Astrocyte (in vitro differentiated cells and primary cell): Measurements from ENCODE around the gene OR51B4. TPM values are rescaled to one million over a fixed set of nuclear protein-coding genes. Genes with fewer than 3 reads are reported as not detected.

Experiments
- DNase-seq: peaks from one replicate; pipeline ENCODE4 v3.0.0-alpha.2; 2010; ENCODE audit warnings: low read depth
- FAIRE-seq: peaks from 2 replicates; lab custom pipeline; 2011; peaks lifted over from hg19 to GRCh38; lab: Jason Lieb, UNC
- H2AFZ ChIP-seq: 2 replicates; pipeline ENCODE4 v1.6.0; 2012; ENCODE audit warnings: low read depth, low read length, inconsistent platforms
- H3K27ac ChIP-seq: 2 replicates; pipeline ENCODE4 v1.5.1; 2011; ENCODE audit warnings: low read depth, low read length, inconsistent platforms
- H3K27me3 ChIP-seq: 2 replicates; pipeline ENCODE4 v1.6.0; 2011; ENCODE audit warnings: low read length, inconsistent platforms; ENCODE audit not compliant: insufficient read depth
- H3K36me3 ChIP-seq: 2 replicates; pipeline ENCODE4 v1.5.1; 2011; ENCODE audit warnings: low read length, inconsistent platforms; ENCODE audit not compliant: insufficient read depth
- H3K4me1 ChIP-seq: 2 replicates; pipeline ENCODE4 v1.5.1; 2011; ENCODE audit warnings: low read length, inconsistent platforms; ENCODE audit not compliant: insufficient read depth
- H3K4me2 ChIP-seq: 2 replicates; pipeline ENCODE4 v1.6.0; 2012; ENCODE audit warnings: low read length, inconsistent platforms
- H3K4me3 ChIP-seq: 2 replicates; pipeline ENCODE4 v1.5.1; 2011; ENCODE audit warnings: low read depth, mild to moderate bottlenecking, low read length, inconsistent platforms; ENCODE audit not compliant: insufficient read depth
- H3K79me2 ChIP-seq: 2 replicates; pipeline ENCODE4 v1.6.0; 2012; ENCODE audit warnings: mild to moderate bottlenecking, low read length, inconsistent platforms; ENCODE audit not compliant: insufficient read depth
- H3K9ac ChIP-seq: 2 replicates; pipeline ENCODE4 v1.6.0; 2012; ENCODE audit warnings: mild to moderate bottlenecking, low read length, inconsistent platforms
- H3K9me3 ChIP-seq: 2 replicates; pipeline ENCODE4 v1.5.1; 2012; ENCODE audit warnings: low read depth, mild to moderate bottlenecking, low read length, inconsistent platforms; ENCODE audit not compliant: insufficient read depth
- H4K20me1 ChIP-seq: 2 replicates; pipeline ENCODE4 v1.6.0; 2012; ENCODE audit warnings: low read length, inconsistent platforms; ENCODE audit not compliant: insufficient read depth
- H3K27ac Mint-ChIP-seq: one replicate; pipeline ENCODE4 v1.8.0; 2021; ENCODE audit warnings: mild to moderate bottlenecking, mixed read lengths; ENCODE audit not compliant: unreplicated experiment
- H3K27me3 Mint-ChIP-seq: one replicate; pipeline ENCODE4 v1.8.0; 2021; ENCODE audit warnings: low read depth, mixed read lengths; ENCODE audit not compliant: unreplicated experiment
- H3K36me3 Mint-ChIP-seq: one replicate; pipeline ENCODE4 v1.8.0; 2021; ENCODE audit warnings: low read depth, mixed read lengths; ENCODE audit not compliant: unreplicated experiment
- H3K4me1 Mint-ChIP-seq: one replicate; pipeline ENCODE4 v1.8.0; 2021; ENCODE audit warnings: low read depth, mixed read lengths; ENCODE audit not compliant: unreplicated experiment
- H3K4me3 Mint-ChIP-seq: one replicate; pipeline ENCODE4 v1.8.0; 2021; ENCODE audit warnings: mild to moderate bottlenecking, moderate library complexity, mixed read lengths; ENCODE audit not compliant: unreplicated experiment
- H3K9me3 Mint-ChIP-seq: one replicate; pipeline ENCODE4 v1.8.0; 2021; ENCODE audit warnings: mild to moderate bottlenecking, mixed read lengths; ENCODE audit not compliant: unreplicated experiment
- EZH2 ChIP-seq: IDR thresholded peaks from 2 replicates; pipeline ENCODE4 v1.6.1; 2012; ENCODE audit warnings: mild to moderate bottlenecking, low read length, inconsistent platforms; ENCODE audit not compliant: insufficient read depth
- total RNA-seq: library from RNA; stranded (reverse); gene quantifications from 2 replicates; pipeline ENCODE4 v1.2.1, GENCODE V29; 2021
- TF ChIP-seq, protein P1 (sequence below): IDR thresholded peaks from 2 replicates; pipeline ENCODE4 v1.5.1; 2011; ENCODE audit warnings: low read depth, mild to moderate bottlenecking, inconsistent platforms, low read length, moderate library complexity; ENCODE audit not compliant: insufficient read depth

The OR51B4 gene
- total RNA-seq, 1 donor from 2014 or later: not detected

DNA sequence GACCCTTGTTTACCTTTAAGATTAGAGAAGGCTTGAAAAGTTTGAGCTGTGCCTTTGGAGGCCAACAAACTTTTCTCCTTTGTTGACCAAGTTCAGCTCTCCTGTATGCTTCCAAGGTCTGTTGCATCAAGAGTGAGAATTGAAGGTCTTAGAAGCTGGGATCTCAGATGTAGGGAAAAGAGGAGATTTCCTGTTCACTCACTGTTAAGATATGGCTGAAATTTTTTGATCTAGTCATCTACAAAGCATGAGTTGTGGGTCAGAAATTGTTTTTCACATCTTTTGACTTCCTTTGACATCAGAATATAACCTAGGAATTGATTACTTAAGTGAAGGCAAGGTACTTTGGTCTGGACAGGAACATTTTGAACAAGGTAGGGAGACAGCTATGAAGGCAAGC lies 12.1 kb downstream of the OR51B4 start:
- H3K27me3 ChIP-seq: no peaks in the 10 kb centered on the region
- H3K4me3 ChIP-seq: no peak overlapping the region
- H4K20me1 ChIP-seq: no peaks in the 10 kb centered on the region
- H3K4me1 ChIP-seq: peaks cover 11% of the 10 kb centered on the region
- no peak overlapping the region for H3K9ac ChIP-seq
- peak overlapping the region; percentile 8 for H2AFZ ChIP-seq
- peak overlapping the region; percentile 2 for H3K4me2 ChIP-seq
- no peaks in the 10 kb centered on the region for H3K27me3 Mint-ChIP-seq
- FAIRE-seq (peak; percentile 32), DNase-seq (no peak)
- peaks cover 2% of the 10 kb centered on the region for H3K9me3 Mint-ChIP-seq
- H3K4me1 Mint-ChIP-seq: peaks cover 12% of the 10 kb centered on the region
- TF ChIP-seq, protein P1, sequence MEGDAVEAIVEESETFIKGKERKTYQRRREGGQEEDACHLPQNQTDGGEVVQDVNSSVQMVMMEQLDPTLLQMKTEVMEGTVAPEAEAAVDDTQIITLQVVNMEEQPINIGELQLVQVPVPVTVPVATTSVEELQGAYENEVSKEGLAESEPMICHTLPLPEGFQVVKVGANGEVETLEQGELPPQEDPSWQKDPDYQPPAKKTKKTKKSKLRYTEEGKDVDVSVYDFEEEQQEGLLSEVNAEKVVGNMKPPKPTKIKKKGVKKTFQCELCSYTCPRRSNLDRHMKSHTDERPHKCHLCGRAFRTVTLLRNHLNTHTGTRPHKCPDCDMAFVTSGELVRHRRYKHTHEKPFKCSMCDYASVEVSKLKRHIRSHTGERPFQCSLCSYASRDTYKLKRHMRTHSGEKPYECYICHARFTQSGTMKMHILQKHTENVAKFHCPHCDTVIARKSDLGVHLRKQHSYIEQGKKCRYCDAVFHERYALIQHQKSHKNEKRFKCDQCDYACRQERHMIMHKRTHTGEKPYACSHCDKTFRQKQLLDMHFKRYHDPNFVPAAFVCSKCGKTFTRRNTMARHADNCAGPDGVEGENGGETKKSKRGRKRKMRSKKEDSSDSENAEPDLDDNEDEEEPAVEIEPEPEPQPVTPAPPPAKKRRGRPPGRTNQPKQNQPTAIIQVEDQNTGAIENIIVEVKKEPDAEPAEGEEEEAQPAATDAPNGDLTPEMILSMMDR: no peak
- no peak for TF ChIP-seq EZH2
- H3K36me3 Mint-ChIP-seq: no peaks in the 10 kb centered on the region
- no peak overlapping the region for H3K4me3 Mint-ChIP-seq
- peak overlapping the region; percentile 37 for H3K27ac ChIP-seq
- no peaks in the 10 kb centered on the region for H3K36me3 ChIP-seq
- H3K27ac Mint-ChIP-seq: peak overlapping the region; percentile 31
- no peaks in the 10 kb centered on the region for H3K9me3 ChIP-seq
- no peaks in the 10 kb centered on the region for H3K79me2 ChIP-seq

DNA sequence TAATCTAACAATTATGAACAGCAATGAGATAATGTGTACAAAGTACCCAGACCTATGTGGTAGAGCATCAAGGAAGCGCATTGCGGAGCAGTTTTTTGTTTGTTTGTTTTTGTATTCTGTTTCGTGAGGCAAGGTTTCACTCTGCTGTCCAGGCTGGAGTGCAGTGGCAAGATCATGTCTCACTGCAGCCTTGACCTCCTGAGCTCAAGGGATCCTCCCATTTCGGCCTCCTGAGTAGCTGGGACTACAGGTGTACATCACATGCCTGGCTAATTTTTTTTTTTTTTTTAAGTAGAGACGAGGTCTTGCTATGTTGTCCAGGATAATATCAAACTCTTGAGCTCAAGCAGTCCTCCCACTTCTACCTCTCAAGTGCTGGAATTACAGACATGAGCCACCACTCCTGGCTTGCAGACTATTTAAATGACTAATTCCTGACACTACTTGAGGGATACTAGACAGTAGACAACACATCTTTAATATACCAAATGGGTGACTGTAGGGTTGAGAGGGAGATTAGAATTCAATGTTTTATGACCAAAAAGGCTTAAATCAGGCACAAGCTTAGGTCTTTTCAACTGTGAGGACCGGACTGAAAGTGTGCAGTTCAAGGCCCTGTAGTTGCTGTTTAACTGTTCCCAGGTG lies 12.7 kb downstream of the OR51B4 start:
- H4K20me1 ChIP-seq: no peaks in the 10 kb centered on the region
- no peak overlapping the region for H3K9ac ChIP-seq
- H3K27me3 ChIP-seq: no peaks in the 10 kb centered on the region
- H3K9me3 Mint-ChIP-seq: peaks cover 2% of the 10 kb centered on the region
- H3K36me3 ChIP-seq: no peaks in the 10 kb centered on the region
- TF ChIP-seq, protein P1: no peak
- TF ChIP-seq EZH2: no peak
- H3K4me1 ChIP-seq: peaks cover 11% of the 10 kb centered on the region
- H3K27ac ChIP-seq: peak overlapping the region; percentile 37
- no peaks in the 10 kb centered on the region for H3K36me3 Mint-ChIP-seq
- H3K4me1 Mint-ChIP-seq: peaks cover 12% of the 10 kb centered on the region
- FAIRE-seq: no peak
- peak overlapping the region; percentile 8 for H2AFZ ChIP-seq
- DNase-seq: no peak
- no peaks in the 10 kb centered on the region for H3K9me3 ChIP-seq
- H3K27me3 Mint-ChIP-seq: no peaks in the 10 kb centered on the region
- H3K4me3 Mint-ChIP-seq: no peak overlapping the region
- H3K79me2 ChIP-seq: no peaks in the 10 kb centered on the region
- peak overlapping the region; percentile 2 for H3K4me2 ChIP-seq
- H3K4me3 ChIP-seq: no peak overlapping the region
- peak overlapping the region; percentile 31 for H3K27ac Mint-ChIP-seq

DNA sequence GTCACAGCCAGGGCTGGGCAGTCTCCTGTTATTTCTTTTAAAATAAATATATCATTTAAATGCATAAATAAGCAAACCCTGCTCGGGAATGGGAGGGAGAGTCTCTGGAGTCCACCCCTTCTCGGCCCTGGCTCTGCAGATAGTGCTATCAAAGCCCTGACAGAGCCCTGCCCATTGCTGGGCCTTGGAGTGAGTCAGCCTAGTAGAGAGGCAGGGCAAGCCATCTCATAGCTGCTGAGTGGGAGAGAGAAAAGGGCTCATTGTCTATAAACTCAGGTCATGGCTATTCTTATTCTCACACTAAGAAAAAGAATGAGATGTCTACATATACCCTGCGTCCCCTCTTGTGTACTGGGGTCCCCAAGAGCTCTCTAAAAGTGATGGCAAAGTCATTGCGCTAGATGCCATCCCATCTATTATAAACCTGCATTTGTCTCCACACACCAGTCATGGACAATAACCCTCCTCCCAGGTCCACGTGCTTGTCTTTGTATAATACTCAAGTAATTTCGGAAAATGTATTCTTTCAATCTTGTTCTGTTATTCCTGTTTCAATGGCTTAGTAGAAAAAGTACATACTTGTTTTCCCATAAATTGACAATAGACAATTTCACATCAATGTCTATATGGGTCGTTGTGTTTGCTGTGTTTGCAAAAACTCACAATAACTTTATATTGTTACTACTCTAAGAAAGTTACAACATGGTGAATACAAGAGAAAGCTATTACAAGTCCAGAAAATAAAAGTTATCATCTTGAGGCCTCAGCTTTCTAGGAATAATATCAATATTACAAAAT lies 13.4 kb downstream of the OR51B4 start:
- no peaks in the 10 kb centered on the region for H3K9me3 ChIP-seq
- H3K27me3 ChIP-seq: no peaks in the 10 kb centered on the region
- DNase-seq (no peak), FAIRE-seq (no peak)
- H3K4me3 Mint-ChIP-seq: no peak overlapping the region
- no peaks in the 10 kb centered on the region for H3K36me3 ChIP-seq
- H3K9ac ChIP-seq: no peak overlapping the region
- H3K79me2 ChIP-seq: no peaks in the 10 kb centered on the region
- no peak overlapping the region for H3K27ac ChIP-seq
- H2AFZ ChIP-seq: no peak overlapping the region
- peaks cover under 1% of the 10 kb centered on the region for H3K9me3 Mint-ChIP-seq
- peaks cover 12% of the 10 kb centered on the region for H3K4me1 Mint-ChIP-seq
- H3K27ac Mint-ChIP-seq: peak overlapping the region; percentile 9
- no peak overlapping the region for H3K4me3 ChIP-seq
- TF ChIP-seq, protein P1: no peak
- no peak for TF ChIP-seq EZH2
- no peaks in the 10 kb centered on the region for H4K20me1 ChIP-seq
- peaks cover 11% of the 10 kb centered on the region for H3K4me1 ChIP-seq
- H3K36me3 Mint-ChIP-seq: no peaks in the 10 kb centered on the region
- H3K27me3 Mint-ChIP-seq: no peaks in the 10 kb centered on the region
- no peak overlapping the region for H3K4me2 ChIP-seq
